ENCODE data around the gene MIEF2. TPM values are rescaled to one million over a fixed set of nuclear protein-coding genes. Genes with fewer than 3 reads are reported as not detected.
A peak's percentile ranks its signal among the peaks of the same experiment; 100 is the strongest.

Gene MIEF2
- total and polyA plus RNA-seq, 3 experiments from 2014 or later = 5.5 to 14.1 (median 5.6) TPM

GRCh38 chr17:18237461-18237860, 23.0 kb upstream of the MIEF2 start:
- no peak overlapping the region for H3K4me3 ChIP-seq (ENCODE audit: low read length)
- no peaks in the 10 kb centered on the region for H3K36me3 ChIP-seq (ENCODE audit: insufficient read depth, low read length)
- Mint-ChIP-seq H3K4me1 (no peaks in the 10 kb centered on the region), H3K27ac (no peak overlapping the region), H3K4me3 (no peak overlapping the region), H3K36me3 (peaks cover 0 to 80% (median 7%) of the 10 kb centered on the region in 3 donors), H3K9me3 (no peaks in the 10 kb centered on the region), H3K27me3 (no peaks in the 10 kb centered on the region)
- ChIA-PET POLR2A (no interaction called here), CTCF (no interaction called here)
- H3K27me3 ChIP-seq (ENCODE audit: insufficient read depth, low read length, poor library complexity, severe bottlenecking) = no peaks in the 10 kb centered on the region
- H3K9me3 ChIP-seq (ENCODE audit: low read length) = no peaks in the 10 kb centered on the region
- DNase-seq = no peak
- H3K27ac ChIP-seq (ENCODE audit: low read depth, low read length) = no peak overlapping the region
- H3K4me1 ChIP-seq (ENCODE audit: insufficient read depth, low read length) = no peaks in the 10 kb centered on the region

DNA sequence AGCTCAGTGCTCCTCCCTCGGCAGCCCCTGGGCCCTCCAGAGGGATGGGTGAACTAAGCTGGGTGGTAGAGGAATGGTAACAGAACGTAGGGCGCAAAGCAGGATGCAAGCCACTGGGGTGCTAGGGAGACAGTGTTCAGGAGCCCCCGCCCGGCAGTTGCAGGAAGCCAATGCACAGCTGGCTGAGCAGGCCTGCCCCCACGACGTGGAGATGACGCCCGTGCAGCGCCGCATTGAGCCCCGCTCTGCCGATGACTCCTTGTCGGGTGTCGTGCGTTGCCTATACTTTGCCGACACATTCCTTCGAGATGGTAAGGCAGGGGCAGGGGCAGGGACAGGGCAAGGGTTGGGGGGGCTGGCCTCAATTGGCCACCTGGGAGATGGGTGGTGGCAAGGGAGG, 22.2 kb upstream of the MIEF2 start:
- ChIA-PET CTCF (no interaction called here), POLR2A (no interaction called here)
- no peaks in the 10 kb centered on the region for H3K9me3 Mint-ChIP-seq
- peaks cover 0 to 77% (median 7%) of the 10 kb centered on the region in 3 donors for H3K36me3 Mint-ChIP-seq
- H3K27ac Mint-ChIP-seq = peak overlapping the region in 1 of 8 donors; percentile 50
- no peak for DNase-seq
- no peaks in the 10 kb centered on the region for H3K27me3 Mint-ChIP-seq
- no peak overlapping the region for H3K4me3 ChIP-seq (ENCODE audit: low read length)
- H3K4me1 Mint-ChIP-seq = no peaks in the 10 kb centered on the region
- H3K4me3 Mint-ChIP-seq = no peak overlapping the region
- no peaks in the 10 kb centered on the region for H3K4me1 ChIP-seq (ENCODE audit: insufficient read depth, low read length)
- no peaks in the 10 kb centered on the region for H3K36me3 ChIP-seq (ENCODE audit: insufficient read depth, low read length)
- no peaks in the 10 kb centered on the region for H3K9me3 ChIP-seq (ENCODE audit: low read length)
- H3K27me3 ChIP-seq (ENCODE audit: insufficient read depth, low read length, poor library complexity, severe bottlenecking) = no peaks in the 10 kb centered on the region
- H3K27ac ChIP-seq (ENCODE audit: low read depth, low read length) = no peak overlapping the region

DNA sequence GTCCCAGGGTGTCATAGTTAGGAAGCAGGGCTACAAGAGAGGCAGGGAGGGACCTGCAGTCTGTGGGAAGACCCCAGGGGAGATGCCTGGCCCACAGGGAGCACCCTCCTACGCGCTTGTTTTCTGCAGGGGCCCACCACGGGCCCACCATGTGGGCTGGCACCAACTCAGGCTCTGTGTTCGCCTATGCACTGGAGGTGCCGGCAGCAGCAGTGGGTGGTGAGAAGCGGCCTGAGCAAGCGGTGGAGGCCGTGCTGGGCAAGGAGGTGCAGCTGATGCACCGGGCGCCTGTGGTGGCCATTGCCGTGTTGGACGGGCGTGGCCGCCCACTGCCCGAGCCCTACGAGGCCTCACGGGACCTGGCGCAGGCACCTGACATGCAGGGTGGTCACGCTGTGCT, 20.0 kb upstream of the MIEF2 start:
- CTCF ChIA-PET = interaction anchor here (1.0 kb wide), 1 partner anchor 21 kb away, joined by 3 read pairs; no protein-coding TSS in a partner anchor

DNA sequence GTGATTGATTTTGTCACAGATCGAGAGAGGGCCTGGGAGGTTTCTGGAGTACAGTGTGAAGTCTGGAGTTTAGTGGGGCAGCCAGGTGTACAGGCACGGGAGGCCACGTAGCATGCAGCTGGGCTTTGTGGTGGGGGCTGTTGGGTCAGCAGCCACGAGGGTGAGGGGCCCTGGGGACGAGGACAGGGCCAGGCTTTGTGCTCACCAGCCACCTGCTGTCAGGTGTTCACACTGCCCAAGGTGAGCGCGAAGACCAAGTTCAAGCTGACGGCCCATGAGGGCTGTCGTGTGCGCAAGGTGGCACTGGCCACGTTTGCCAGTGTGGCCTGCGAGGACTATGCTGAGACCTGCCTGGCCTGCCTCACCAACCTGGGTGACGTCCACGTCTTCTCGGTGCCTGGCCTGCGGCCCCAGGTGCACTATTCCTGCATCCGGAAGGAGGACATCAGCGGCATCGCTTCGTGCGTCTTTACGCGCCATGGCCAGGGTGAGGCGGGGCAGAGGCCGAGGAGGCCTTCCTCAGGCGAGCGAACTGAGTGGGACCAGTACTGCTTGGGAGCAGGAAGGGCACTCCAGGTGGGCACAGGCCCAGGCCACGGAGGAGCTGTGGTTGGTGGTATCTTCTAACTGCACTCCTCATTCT, 19.1 kb upstream of the MIEF2 start:
- Mint-ChIP-seq H3K27ac (no peak overlapping the region), H3K36me3 (peaks cover 0 to 72% (median 5%) of the 10 kb centered on the region in 3 donors), H3K9me3 (no peaks in the 10 kb centered on the region), H3K27me3 (no peaks in the 10 kb centered on the region), H3K4me1 (no peaks in the 10 kb centered on the region), H3K4me3 (no peak overlapping the region)
- Histone ChIP-seq H3K27ac (ENCODE audit: low read depth, low read length) (no peak overlapping the region), H3K27me3 (ENCODE audit: insufficient read depth, low read length, poor library complexity, severe bottlenecking) (no peaks in the 10 kb centered on the region), H3K4me1 (ENCODE audit: insufficient read depth, low read length) (no peaks in the 10 kb centered on the region), H3K4me3 (ENCODE audit: low read length) (no peak overlapping the region), H3K9me3 (ENCODE audit: low read length) (no peaks in the 10 kb centered on the region), H3K36me3 (ENCODE audit: insufficient read depth, low read length) (peaks cover 14% of the 10 kb centered on the region)
- ChIA-PET POLR2A (no interaction called here), CTCF (interaction anchor here (1.0 kb wide), 1 partner anchor 20 kb away, joined by 3 read pairs; no protein-coding TSS in a partner anchor)
- DNase-seq = no peak

More for the DNA sequence above, 20.0 kb upstream of the MIEF2 start:
- Histone ChIP-seq H3K9me3 (ENCODE audit: low read length) (no peaks in the 10 kb centered on the region), H3K27me3 (ENCODE audit: insufficient read depth, low read length, poor library complexity, severe bottlenecking) (no peaks in the 10 kb centered on the region), H3K4me1 (ENCODE audit: insufficient read depth, low read length) (no peaks in the 10 kb centered on the region), H3K27ac (ENCODE audit: low read depth, low read length) (no peak overlapping the region), H3K36me3 (ENCODE audit: insufficient read depth, low read length) (peaks cover 7% of the 10 kb centered on the region), H3K4me3 (ENCODE audit: low read length) (no peak overlapping the region)
- no peaks in the 10 kb centered on the region for H3K9me3 Mint-ChIP-seq
- no peak overlapping the region for H3K27ac Mint-ChIP-seq
- peaks cover 0 to 72% (median 7%) of the 10 kb centered on the region in 3 donors for H3K36me3 Mint-ChIP-seq
- H3K27me3 Mint-ChIP-seq = no peaks in the 10 kb centered on the region
- no peak for DNase-seq
- no peaks in the 10 kb centered on the region for H3K4me1 Mint-ChIP-seq
- POLR2A ChIA-PET = no interaction called here
- H3K4me3 Mint-ChIP-seq = no peak overlapping the region

DNA sequence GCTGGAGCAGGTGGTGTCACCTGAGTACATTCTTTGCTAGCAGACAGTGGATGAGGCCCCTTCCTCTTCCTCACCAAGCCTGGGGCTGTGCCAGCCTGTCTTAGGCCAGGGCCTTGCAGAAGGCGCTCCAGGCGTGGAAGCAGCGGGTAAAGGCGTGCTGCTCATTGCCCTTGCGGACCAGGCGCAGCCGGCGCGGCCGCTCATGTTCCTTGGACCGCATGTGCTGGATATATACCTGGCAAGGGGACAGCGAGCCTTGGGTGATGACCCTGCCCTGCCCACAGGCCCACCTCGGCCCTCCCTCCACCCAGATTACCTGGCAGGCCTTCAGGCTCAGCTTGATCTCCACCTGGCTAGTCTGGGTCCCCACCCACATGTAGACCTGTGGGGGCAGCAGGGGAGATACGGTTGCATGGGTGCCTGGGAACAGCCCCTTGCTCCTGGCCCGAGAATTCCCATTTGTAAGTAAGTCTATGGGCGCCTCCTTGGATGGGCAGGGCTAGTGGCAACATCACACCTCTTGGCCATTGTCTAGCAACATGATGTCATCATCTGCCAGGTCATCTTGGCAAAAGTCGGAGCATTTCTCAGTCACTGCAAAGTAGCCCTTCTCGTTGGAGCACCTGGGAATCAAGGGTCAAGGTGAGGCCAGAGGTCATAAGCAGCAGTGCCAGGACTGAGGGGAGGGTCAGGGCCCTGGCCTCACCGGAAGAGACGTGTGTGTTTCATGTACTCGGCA, 15.3 kb upstream of the MIEF2 start:
- Histone ChIP-seq H3K9me3 (ENCODE audit: low read length) (no peaks in the 10 kb centered on the region), H3K36me3 (ENCODE audit: insufficient read depth, low read length) (peaks cover 23% of the 10 kb centered on the region), H3K27ac (ENCODE audit: low read depth, low read length) (no peak overlapping the region), H3K4me3 (ENCODE audit: low read length) (no peak overlapping the region), H3K4me1 (ENCODE audit: insufficient read depth, low read length) (no peaks in the 10 kb centered on the region), H3K27me3 (ENCODE audit: insufficient read depth, low read length, poor library complexity, severe bottlenecking) (no peaks in the 10 kb centered on the region)
- no peak for DNase-seq
- Mint-ChIP-seq H3K4me3 (peak overlapping the region in 1 of 7 donors; percentile 54), H3K4me1 (peaks cover 3 to 4% (median 3%) of the 10 kb centered on the region in 3 donors), H3K9me3 (no peaks in the 10 kb centered on the region), H3K27me3 (peaks cover 0 to 2% of the 10 kb centered on the region in 2 donors), H3K36me3 (peaks cover 3 to 76% (median 10%) of the 10 kb centered on the region in 3 donors), H3K27ac (peak overlapping the region in 1 of 8 donors; percentile 69)
- ChIA-PET POLR2A (no interaction called here), CTCF (no interaction called here)

DNA sequence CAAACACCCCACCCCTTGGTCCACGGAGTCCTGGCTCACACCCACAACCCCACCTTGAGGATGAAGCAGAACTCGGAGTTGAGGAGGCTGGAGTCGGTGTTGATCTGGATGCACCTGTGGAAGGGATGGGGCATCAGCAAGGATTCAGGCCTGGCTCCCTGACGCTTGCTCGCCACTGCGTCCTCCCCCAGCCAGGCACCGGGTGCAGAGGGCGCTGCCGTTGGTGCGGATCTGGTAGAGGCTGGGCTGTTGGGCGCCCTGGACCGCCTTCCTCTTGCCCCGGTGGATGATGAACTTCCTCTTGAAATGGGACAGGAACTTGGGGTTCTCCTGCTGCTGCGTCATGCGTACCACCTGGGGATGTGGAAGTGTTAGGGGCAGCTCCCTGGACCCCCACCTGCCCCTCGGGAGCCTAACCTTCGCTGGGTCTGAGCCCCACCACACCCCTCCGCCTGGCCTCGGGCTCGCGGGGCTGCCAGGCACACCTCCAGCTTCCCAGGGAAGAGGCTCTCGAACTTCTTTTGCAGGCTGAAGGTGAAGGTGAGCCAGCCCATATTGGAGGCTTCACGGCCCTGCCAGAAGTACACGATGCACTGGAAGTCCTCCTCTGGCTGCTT, 14.2 kb upstream of the MIEF2 start:
- H3K27me3 ChIP-seq (ENCODE audit: insufficient read depth, low read length, poor library complexity, severe bottlenecking) = no peaks in the 10 kb centered on the region

GRCh38 chr17:18246880-18247612, 13.4 kb upstream of the MIEF2 start:
- peak overlapping the region in 3 of 8 donors; percentile 17 to 47 (median 32) for H3K27ac Mint-ChIP-seq
- H3K27me3 Mint-ChIP-seq = peaks cover 0 to 2% of the 10 kb centered on the region in 2 donors
- H3K9me3 Mint-ChIP-seq = no peaks in the 10 kb centered on the region
- H3K4me1 Mint-ChIP-seq = peaks cover 3 to 4% (median 3%) of the 10 kb centered on the region in 3 donors
- Histone ChIP-seq H3K4me1 (ENCODE audit: insufficient read depth, low read length) (no peaks in the 10 kb centered on the region), H3K4me3 (ENCODE audit: low read length) (no peak overlapping the region), H3K9me3 (ENCODE audit: low read length) (no peaks in the 10 kb centered on the region), H3K36me3 (ENCODE audit: insufficient read depth, low read length) (peaks cover 41% of the 10 kb centered on the region), H3K27me3 (ENCODE audit: insufficient read depth, low read length, poor library complexity, severe bottlenecking) (no peaks in the 10 kb centered on the region), H3K27ac (ENCODE audit: low read depth, low read length) (no peak overlapping the region)
- peaks cover 7 to 81% (median 13%) of the 10 kb centered on the region in 3 donors for H3K36me3 Mint-ChIP-seq
- H3K4me3 Mint-ChIP-seq = no peak overlapping the region
- CTCF ChIA-PET = interaction anchor here (0.7 kb wide), 1 partner anchor 47 kb away, joined by 3 read pairs; no protein-coding TSS in a partner anchor
- no peak for DNase-seq
- POLR2A ChIA-PET = interaction anchor here (0.6 to 1.1 kb wide), 2 partner anchors 16 to 21 kb away, joined by 3 to 4 read pairs; partner anchors contain the start of gene LLGL1

More for the DNA sequence above, 14.2 kb upstream of the MIEF2 start:
- Mint-ChIP-seq H3K9me3 (no peaks in the 10 kb centered on the region), H3K36me3 (peaks cover 7 to 81% (median 13%) of the 10 kb centered on the region in 3 donors), H3K4me3 (no peak overlapping the region), H3K27ac (no peak overlapping the region), H3K27me3 (peaks cover 0 to 2% of the 10 kb centered on the region in 2 donors), H3K4me1 (peaks cover 3 to 4% (median 3%) of the 10 kb centered on the region in 3 donors)
- Histone ChIP-seq H3K4me1 (ENCODE audit: insufficient read depth, low read length) (no peaks in the 10 kb centered on the region), H3K4me3 (ENCODE audit: low read length) (no peak overlapping the region), H3K9me3 (ENCODE audit: low read length) (no peaks in the 10 kb centered on the region), H3K27ac (ENCODE audit: low read depth, low read length) (no peak overlapping the region), H3K36me3 (ENCODE audit: insufficient read depth, low read length) (peaks cover 33% of the 10 kb centered on the region)
- ChIA-PET CTCF (no interaction called here), POLR2A (no interaction called here)
- DNase-seq = no peak
